ENCODE data around the gene SMIM36. TPM values are rescaled to one million over a fixed set of nuclear protein-coding genes. Genes with fewer than 3 reads are reported as not detected.
"Not testable (repeated sequence)": the region's sequence is repeated elsewhere in the genome, so short reads cannot be mapped to it uniquely, and the experiment has no call there.

SMIM36 gene
- total RNA-seq, 4 donors from 2014 or later = not detected

GRCh38 chr17:55521186-55521585 lies 9.9 kb upstream of the SMIM36 start:
- no peaks in the 10 kb centered on the region for H3K9me3 ChIP-seq
- no peak overlapping the region for H3K4me3 ChIP-seq
- H3K27me3 ChIP-seq = no peaks in the 10 kb centered on the region
- H3K4me1 ChIP-seq = peaks cover 0 to under 1% (median 0%) of the 10 kb centered on the region in 4 donors
- TF ChIP-seq EP300 (IDR thresholded peaks at IDR 0.05) (no peak), CTCF (IDR thresholded peaks at IDR 0.05) (no peak), POLR2A (IDR thresholded peaks at IDR 0.05) (no peak)
- H3K27ac ChIP-seq = no peak overlapping the region
- H3K36me3 ChIP-seq = no peaks in the 10 kb centered on the region
- no peak for DNase-seq (ENCODE audit: low spot score in 2 of 2)

GRCh38 chr17:55520402-55520801 lies 9.2 kb upstream of the SMIM36 start:
- H3K9me3 ChIP-seq = no peaks in the 10 kb centered on the region
- no peak for DNase-seq (ENCODE audit: low spot score in 2 of 2)
- H3K27me3 ChIP-seq = no peaks in the 10 kb centered on the region
- TF ChIP-seq CTCF (IDR thresholded peaks at IDR 0.05) (no peak), EP300 (IDR thresholded peaks at IDR 0.05) (no peak), POLR2A (IDR thresholded peaks at IDR 0.05) (no peak)
- H3K36me3 ChIP-seq = no peaks in the 10 kb centered on the region
- no peaks in the 10 kb centered on the region for H3K4me1 ChIP-seq
- 80 to 82% methylated on average over 5 of the region's 5 CpGs for WGBS, 2 donors
- H3K4me3 ChIP-seq = no peak overlapping the region
- H3K27ac ChIP-seq = no peak overlapping the region

GRCh38 chr17:55518510-55518909 lies 7.3 kb upstream of the SMIM36 start:
- H3K27ac ChIP-seq = no peak overlapping the region
- no peak for DNase-seq (ENCODE audit: low spot score in 2 of 2)
- no peaks in the 10 kb centered on the region for H3K36me3 ChIP-seq
- H3K4me1 ChIP-seq = peaks cover 0 to 8% (median 0%) of the 10 kb centered on the region in 4 donors
- H3K9me3 ChIP-seq = no peaks in the 10 kb centered on the region
- H3K4me3 ChIP-seq = no peak overlapping the region
- TF ChIP-seq EP300 (IDR thresholded peaks at IDR 0.05) = no peak
- no peak for TF ChIP-seq CTCF (IDR thresholded peaks at IDR 0.05)
- TF ChIP-seq POLR2A (IDR thresholded peaks at IDR 0.05) = no peak
- no peaks in the 10 kb centered on the region for H3K27me3 ChIP-seq
- 70 to 74% methylated on average over 5 of the region's 5 CpGs for WGBS, 2 donors

GRCh38 chr17:55513885-55514590 lies 2.8 kb upstream of the SMIM36 start:
- Histone ChIP-seq H3K36me3 (no peaks in the 10 kb centered on the region), H3K27ac (no peak overlapping the region), H3K4me1 (peaks cover 0 to 8% (median 0%) of the 10 kb centered on the region in 4 donors), H3K9me3 (no peaks in the 10 kb centered on the region), H3K4me3 (no peak overlapping the region), H3K27me3 (no peaks in the 10 kb centered on the region)
- WGBS, 2 donors = 14% methylated on average over 5 of the region's 5 CpGs
- peak; percentile 63 to 93 for DNase-seq (ENCODE audit: low spot score in 2 of 2)
- TF ChIP-seq CTCF (IDR thresholded peaks at IDR 0.05) (peak; percentile 79 to 94 (median 88)), POLR2A (IDR thresholded peaks at IDR 0.05) (no peak), EP300 (IDR thresholded peaks at IDR 0.05) (no peak)

GRCh38 chr17:55507669-55508068 lies 3.6 kb downstream of the SMIM36 start:
- H3K27ac ChIP-seq; H3K4me1 ChIP-seq; DNase-seq (ENCODE audit: low spot score in 2 of 2); H3K27me3 ChIP-seq; H3K4me3 ChIP-seq; H3K9me3 ChIP-seq; H3K36me3 ChIP-seq: not testable (repeated sequence)
- 86 to 94% methylated on average over 7 of the region's 7 CpGs for WGBS, 2 donors

- H3K27ac ChIP-seq; H3K9me3 ChIP-seq; H3K4me1 ChIP-seq; DNase-seq (ENCODE audit: low spot score in 2 of 2); H3K27me3 ChIP-seq; H3K36me3 ChIP-seq; H3K4me3 ChIP-seq: not testable (repeated sequence)
- 93 to 97% methylated on average over 19 to 21 of the region's 23 CpGs for WGBS, 2 donors
Measured at GRCh38 chr17:55501626-55502025, 9.6 kb downstream of the SMIM36 start.
